C4-2B (cell line): ENCODE data around the gene MAP1S.

Source experiments
- ZFX ChIP-seq: fragments of 450-650 bp; IDR thresholded peaks from 2 replicates; pipeline ENCODE4 v1.6.1; 2017
- TF ChIP-seq, protein P1 (sequence below): fragments of 450-650 bp; conservative IDR thresholded peaks from 2 replicates; pipeline ENCODE4 v1.5.1; 2017; ENCODE audit warnings: mild to moderate bottlenecking

DNA sequence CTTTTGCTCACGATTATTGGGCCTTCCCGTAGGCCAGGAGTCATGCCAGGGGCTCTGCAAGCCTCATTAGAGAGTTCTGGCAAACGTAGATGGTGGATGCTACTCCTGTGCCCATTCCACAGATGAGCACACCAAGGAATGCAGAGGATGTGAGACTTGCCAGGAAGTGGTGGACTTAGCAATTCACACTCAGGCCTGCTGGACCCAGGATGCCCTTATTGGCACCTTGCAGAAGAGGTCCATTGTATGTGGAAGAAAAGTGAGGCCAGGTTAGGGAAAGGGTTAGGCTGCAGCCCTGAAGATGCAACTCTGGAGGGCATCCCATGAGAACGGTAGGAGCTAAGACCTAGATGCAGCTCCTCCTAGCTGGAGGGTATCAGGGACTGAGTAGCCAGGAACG lies 37.0 kb upstream of the MAP1S start:
- TF ChIP-seq, protein P1, sequence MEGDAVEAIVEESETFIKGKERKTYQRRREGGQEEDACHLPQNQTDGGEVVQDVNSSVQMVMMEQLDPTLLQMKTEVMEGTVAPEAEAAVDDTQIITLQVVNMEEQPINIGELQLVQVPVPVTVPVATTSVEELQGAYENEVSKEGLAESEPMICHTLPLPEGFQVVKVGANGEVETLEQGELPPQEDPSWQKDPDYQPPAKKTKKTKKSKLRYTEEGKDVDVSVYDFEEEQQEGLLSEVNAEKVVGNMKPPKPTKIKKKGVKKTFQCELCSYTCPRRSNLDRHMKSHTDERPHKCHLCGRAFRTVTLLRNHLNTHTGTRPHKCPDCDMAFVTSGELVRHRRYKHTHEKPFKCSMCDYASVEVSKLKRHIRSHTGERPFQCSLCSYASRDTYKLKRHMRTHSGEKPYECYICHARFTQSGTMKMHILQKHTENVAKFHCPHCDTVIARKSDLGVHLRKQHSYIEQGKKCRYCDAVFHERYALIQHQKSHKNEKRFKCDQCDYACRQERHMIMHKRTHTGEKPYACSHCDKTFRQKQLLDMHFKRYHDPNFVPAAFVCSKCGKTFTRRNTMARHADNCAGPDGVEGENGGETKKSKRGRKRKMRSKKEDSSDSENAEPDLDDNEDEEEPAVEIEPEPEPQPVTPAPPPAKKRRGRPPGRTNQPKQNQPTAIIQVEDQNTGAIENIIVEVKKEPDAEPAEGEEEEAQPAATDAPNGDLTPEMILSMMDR: no peak
- no peak for TF ChIP-seq ZFX
